Putamen (tissue), 1 donor: Measurements from ENCODE around the gene PLEKHO1.

Experiments
- DNase-seq: peaks from one replicate; pipeline ENCODE4 v3.0.0-alpha.2; 2016; ENCODE audit warnings: low spot score

Gene PLEKHO1

GRCh38 chr1:150150133-150151021, 661 bp downstream of the PLEKHO1 start:
- DNase-seq, result no peak

DNA sequence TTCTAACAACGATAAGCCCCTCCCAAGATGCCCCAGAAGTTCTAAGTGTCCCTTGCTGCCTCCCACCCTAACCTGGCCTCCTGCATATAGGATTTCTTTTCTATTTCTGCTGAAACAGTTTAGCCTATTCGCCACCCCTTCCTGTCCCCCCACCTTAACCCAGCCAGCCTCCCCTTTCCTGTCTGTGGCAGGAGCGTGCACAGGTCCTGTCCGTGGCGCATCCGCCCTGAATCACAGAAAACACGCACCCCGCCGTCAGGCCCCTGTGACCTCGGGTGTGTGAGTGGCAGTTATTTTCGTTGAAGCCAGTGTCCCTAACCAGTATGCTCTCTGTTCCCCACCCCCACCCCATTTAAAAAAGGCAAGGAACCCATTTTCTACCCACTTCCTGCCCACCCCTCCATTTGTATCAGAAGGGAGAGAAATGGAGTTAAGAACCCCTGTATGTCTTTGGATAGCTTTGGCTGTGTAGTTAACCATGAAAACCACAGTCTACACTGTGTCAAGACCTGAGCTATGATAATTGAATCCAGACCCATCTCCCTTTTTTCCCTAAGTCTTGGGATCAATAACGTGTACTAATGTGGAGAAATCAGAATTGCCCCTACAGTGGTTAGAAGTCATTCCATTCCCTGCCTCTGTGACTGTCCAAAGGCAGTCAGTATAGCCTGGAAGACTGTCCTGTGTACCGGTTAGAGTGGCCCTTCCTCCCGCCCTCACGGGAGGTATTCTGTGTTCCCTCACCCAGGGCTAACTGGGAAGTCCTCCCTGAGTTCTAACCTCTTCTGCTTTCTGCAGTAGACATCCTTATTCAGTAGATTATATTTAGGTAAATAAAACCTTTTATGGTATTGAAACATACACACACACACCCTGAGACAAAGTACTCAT, 1.8 kb downstream of the PLEKHO1 start:
- no peak for DNase-seq

DNA sequence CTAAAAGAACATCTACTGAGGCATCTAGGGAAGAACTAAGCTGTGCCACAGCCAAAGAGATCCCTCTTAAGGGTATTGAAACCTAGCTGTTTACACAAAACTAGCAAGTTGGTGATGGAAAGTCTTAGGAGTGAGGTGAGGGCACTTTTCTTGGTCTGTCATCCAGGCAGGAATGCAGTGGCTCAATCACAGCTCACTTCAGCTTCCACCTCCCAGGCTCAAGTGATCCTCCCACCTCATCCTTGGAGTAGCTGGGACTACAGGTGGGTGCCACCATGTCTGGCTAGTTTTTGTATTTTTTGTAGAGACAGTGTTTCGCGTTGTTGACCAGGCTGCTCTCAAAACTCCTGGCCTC, 2.4 kb downstream of the PLEKHO1 start:
- DNase-seq, result no peak

GRCh38 chr1:150152772-150153456, 3.2 kb downstream of the PLEKHO1 start:
- no peak for DNase-seq

- DNase-seq, result no peak
These were observed 4.4 kb downstream of the PLEKHO1 start for GRCh38 chr1:150154143-150154542.

DNA sequence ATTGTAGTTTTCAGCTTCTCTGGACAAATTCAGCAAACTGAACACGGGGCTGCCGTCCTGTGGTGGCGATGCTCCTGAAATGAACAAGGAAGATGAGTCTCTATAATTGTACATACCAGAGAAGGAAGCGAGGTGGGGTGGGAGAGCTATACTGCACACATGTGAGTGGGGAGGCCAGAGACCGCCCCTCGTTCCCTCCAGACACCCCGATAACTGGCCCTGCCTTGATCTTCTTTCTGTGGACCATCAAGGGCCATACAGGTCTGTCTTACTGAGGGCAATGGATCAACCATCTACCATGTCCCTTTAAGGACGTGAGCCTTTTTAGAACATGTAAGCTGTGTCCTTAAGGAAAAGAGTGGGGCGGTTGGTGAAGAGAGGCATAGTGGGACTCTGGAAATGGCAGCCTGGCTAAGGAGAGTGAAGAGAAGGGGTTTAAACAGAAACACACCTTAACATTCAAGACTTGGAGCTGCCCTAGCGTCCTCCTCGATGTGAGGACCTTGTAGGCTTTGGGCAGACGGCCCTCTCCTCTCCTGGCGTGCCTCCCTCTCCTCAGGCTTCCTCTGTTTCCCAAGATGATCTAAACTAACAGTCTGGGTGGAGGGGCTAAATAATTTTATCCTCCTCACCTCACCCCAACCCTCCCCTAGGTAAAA, 5.8 kb downstream of the PLEKHO1 start:
- DNase-seq, result no peak

- DNase-seq, result no peak
These were observed 7.3 kb downstream of the PLEKHO1 start for GRCh38 chr1:150156868-150157603.

- DNase-seq, result no peak
These were observed 9.8 kb downstream of the PLEKHO1 start for GRCh38 chr1:150159550-150159949.

GRCh38 chr1:150160964-150161621, 11.4 kb downstream of the PLEKHO1 start:
- no peak for DNase-seq

DNA sequence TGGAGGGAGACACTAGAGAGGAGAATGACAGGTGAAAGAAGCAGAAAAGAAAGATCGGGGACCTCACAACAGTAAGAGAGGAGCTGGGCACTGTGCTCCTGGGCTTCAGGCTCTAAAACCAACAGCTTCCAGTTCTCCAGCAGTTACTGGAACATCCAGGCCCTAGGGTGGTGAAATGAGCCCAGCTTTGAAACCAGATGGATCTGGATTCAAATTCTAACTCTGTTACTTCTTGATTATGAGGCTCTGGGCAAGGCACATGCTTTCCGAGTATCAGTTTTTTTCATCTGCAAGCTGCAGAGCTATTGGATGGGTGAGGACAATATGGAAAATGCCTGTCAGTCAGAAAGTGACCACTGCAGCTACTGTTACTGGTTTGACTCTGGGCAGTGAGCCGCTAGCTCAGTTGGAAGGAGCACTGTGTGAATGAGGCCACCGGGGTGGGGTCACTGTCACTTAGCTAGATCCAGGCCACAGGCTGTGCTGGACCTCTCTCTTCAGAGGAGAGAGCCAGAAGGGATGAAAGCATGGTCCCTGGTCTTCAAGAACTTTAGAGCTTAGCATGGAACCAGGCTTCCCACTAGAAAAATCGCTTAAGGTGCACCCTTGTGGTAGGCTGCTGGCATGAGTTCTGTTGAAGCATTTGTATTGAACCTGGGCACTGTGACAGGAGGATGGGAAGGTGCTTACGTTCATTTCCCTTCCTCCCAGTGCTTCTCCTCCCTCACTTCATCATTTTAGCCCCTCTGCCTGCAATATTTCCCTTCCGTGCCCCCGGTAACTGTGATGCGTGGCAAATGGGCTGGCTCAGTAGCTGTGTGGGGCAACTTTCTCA, 12.2 kb downstream of the PLEKHO1 start:
- DNase-seq, result no peak

DNA sequence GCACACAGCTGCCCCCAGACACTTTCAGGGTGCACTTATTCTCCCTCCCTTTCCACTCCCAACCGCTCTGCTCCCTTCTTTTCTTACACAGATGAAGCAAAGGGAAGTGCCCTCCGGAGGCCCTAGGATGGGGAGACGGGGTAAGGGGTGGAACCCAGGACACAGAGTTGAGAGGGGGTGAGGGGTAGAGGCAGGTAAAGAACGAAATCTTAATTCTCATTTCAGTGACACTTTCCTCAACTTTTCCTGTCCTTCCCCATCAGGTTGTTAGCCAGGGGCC, 12.8 kb downstream of the PLEKHO1 start:
- no peak for DNase-seq

DNA sequence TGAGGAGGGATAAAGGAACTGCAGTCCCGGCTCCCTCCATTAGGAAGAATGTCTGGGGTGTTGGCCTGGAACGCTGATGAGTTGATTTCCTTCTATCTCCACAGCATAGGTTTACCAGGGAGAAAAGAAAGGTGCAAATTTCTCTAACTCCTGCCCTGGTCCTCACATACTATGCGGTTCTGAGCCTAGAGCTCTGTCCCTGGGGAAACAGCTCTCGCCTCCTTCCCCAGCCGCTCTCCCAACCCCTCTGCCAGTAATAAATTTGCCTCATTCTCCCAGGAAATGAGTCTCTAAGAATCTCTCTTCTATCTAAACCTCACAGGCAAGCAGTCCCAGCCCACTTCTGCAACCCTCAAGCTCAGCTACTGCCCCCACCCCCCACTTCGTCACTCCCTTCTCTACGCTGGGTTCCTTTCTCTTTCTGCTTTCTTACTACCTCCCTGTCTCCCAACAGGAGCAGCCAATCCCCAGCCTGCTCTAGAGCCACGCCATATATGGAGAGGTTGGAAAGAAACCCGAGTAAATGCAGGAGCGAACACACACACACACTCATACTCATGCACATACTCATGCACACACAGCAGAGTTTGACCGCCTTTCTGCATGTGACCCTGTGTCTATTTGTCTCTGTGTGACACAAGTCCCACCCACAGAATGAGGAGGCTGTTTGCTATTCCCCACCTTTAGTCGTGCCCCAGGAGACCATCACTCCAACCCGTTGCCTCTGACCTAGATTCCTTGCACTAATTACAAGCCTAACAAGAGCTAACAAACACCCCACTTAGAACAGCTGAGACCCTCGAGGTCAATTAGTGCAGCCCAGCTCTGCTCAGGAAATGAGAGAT, 13.4 kb downstream of the PLEKHO1 start:
- peak; percentile 88 for DNase-seq

DNA sequence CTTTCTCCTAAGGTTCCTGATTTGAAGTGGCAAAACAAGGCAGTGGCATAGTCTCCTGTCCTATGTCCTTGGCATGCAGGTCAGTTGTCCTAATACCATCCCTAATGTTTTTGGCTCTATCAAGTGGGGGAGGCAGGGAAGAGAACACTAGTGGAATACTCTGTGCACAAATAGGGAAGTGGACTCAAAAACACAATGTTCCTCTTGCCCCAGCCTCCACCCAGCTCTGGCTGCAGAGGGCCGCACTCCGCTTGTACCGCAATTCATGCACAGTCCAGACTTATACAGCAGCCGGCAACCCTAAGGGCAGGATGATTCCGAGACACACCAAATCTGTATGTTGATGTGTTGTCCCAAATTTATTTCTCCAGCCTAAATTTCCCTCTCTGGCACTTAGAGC, 14.5 kb downstream of the PLEKHO1 start:
- DNase-seq, result no peak

GRCh38 chr1:150164779-150165178, 15.1 kb downstream of the PLEKHO1 start:
- DNase-seq, result no peak

DNA sequence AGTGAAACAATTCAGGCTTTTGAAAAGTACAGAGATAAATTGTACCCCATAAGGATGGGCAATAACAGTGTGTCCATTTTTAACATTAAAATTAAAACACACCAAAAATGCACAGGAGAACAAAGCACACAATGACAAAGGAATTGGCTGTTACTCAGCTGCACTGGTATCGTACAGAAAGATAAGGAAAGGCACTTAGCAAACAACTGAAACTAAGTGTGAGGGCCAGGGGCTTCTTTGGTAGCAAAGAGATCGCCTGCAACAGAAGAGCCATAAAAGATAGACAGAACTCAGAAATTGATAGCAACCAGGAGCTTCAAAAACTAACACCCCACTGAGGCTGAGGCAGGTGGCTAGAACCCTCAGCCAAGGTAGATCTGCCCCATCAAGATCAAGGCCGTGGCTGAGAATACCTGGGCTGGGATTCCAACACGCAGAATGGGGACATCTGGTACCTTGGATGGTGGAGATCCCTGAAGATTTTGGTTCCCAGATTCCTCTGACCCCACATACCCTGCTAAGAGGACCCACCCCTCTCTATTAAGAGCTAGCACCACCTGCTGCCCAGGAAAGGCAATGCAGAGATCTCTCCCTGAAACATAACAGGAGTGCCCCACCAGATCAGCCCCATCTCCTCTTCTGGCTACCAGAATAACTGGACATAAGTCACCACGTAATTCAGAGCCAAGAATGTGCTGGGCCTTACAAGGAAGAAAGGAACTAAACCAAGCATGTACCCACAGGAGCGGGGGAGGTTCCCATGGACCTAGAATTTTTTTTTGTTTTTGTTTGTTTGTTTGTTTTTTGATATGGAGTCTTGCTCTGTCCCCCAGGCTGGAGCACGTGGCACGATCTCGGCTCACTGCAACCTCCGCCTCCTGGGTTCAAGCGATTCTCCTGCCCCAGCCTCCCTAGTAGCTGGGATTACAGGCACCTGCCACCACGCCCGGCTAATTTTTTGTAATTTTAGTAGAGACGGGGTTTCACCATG, 16.2 kb downstream of the PLEKHO1 start:
- no peak for DNase-seq

- no peak for DNase-seq
These were observed 19.4 kb downstream of the PLEKHO1 start for GRCh38 chr1:150168960-150169601.

DNA sequence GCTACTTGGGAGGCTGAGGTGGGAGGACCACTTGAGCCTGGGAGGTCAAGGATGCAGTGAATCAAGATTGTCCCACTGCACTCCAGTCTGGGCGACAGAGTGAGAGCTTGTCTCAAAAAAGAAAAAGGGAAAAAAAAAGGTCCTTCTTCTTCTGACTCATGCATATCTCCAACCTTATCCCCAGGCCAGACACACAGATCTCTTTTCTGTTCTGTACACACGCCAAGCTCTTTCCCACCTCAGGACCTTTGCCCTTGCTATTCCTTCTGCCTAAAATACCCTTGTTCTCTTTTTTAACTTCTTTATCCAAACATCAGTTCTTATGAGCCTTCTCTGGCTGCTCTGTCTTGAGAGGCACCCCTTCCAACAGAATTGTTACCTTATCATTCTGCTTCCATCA, 22.1 kb downstream of the PLEKHO1 start:
- DNase-seq, result no peak
